IMR-90 (cell line): ENCODE results near the gene PAFAH1B1. TPM values are rescaled to one million over a fixed set of nuclear protein-coding genes. Genes with fewer than 3 reads are reported as not detected.
"Not testable (repeated sequence)": the region's sequence is repeated elsewhere in the genome, so short reads cannot be mapped to it uniquely, and the experiment has no call there.

Source experiments
- ATAC-seq: fragments of 200-7000 bp; cut with Tn5 transposase; 2 replicates; pipeline ENCODE4 v1.9.1; 2020; ENCODE audit warnings: low read depth, mild to moderate bottlenecking, moderate library complexity
- BruUV-seq: library from RNA; stranded (reverse); fragments of 400-500 nt; replicated peaks from 2 replicates; lab custom pipeline; 2021; lab: Mats Ljungman, UMichigan
- CTCF ChIA-PET: fragments of 300-600 bp; formaldehyde crosslinking; extraction: SDS; loops from one replicate; lab custom pipeline; 2021; ENCODE audit warnings: antibody characterized with exemption; lab: Yijun Ruan, JAX
- POLR2A ChIA-PET: fragments of 300-600 bp; sonication (Branson Sonifier 250); formaldehyde crosslinking; loops from one replicate; lab custom pipeline; 2022; ENCODE audit warnings: antibody characterized with exemption; ENCODE audit not compliant: unreplicated experiment; lab: Charles Lee
- DNase-seq: peaks from one replicate; pipeline ENCODE4 v3.0.0; 2013
- H2AFZ ChIP-seq: replicated peaks from 2 replicates; pipeline ENCODE3; 2013; ENCODE audit warnings: low read length, mild to moderate bottlenecking; ENCODE audit not compliant: poor library complexity
- H2AK5ac ChIP-seq: 2 replicates; pipeline ENCODE4 v1.6.1; 2013; ENCODE audit warnings: low read depth, low read length, inconsistent platforms
- H2AK9ac ChIP-seq: replicated peaks from 2 replicates; pipeline ENCODE3; 2013; ENCODE audit warnings: mild to moderate bottlenecking, low read depth, low read length, moderate library complexity; ENCODE audit not compliant: poor library complexity
- H2BK120ac ChIP-seq: 2 replicates; pipeline ENCODE4 v1.6.1; 2013; ENCODE audit warnings: low read depth, low read length, inconsistent platforms
- H2BK15ac ChIP-seq: 3 replicates; pipeline ENCODE4 v1.6.1; 2013; ENCODE audit warnings: low read depth, low read length, inconsistent platforms
- H2BK20ac ChIP-seq: 2 replicates; pipeline ENCODE4 v1.6.1; 2013; ENCODE audit warnings: low read depth, mild to moderate bottlenecking, inconsistent platforms, low read length, moderate library complexity
- H2BK5ac ChIP-seq: 2 replicates; pipeline ENCODE4 v1.6.1; 2013; ENCODE audit warnings: mild to moderate bottlenecking, low read depth, low read length, inconsistent platforms; ENCODE audit not compliant: poor library complexity, severe bottlenecking
- H3K14ac ChIP-seq: replicated peaks from 2 replicates; pipeline ENCODE4 v1.6.1; 2013; ENCODE audit warnings: low read depth, low read length, inconsistent platforms
- H3K18ac ChIP-seq: 2 replicates; pipeline ENCODE4 v1.6.1; 2013; ENCODE audit warnings: low read depth, low read length, control low read depth
- H3K23ac ChIP-seq: 2 replicates; pipeline ENCODE4 v1.6.1; 2013; ENCODE audit warnings: low read depth, low read length, inconsistent platforms
- H3K27ac ChIP-seq: 2 replicates; pipeline ENCODE4 v1.5.1; 2013; ENCODE audit warnings: mild to moderate bottlenecking, control low read depth, low read length; ENCODE audit not compliant: insufficient read depth
- H3K27me3 ChIP-seq: 2 replicates; pipeline ENCODE4 v1.6.1; 2013; ENCODE audit warnings: low read length; ENCODE audit not compliant: control insufficient read depth, insufficient read depth
- H3K36me3 ChIP-seq: 2 replicates; pipeline ENCODE4 v1.6.1; 2013; ENCODE audit warnings: low read length, mixed read lengths; ENCODE audit not compliant: control insufficient read depth, insufficient read depth
- H3K4ac ChIP-seq: 2 replicates; pipeline ENCODE4 v1.6.1; 2013; ENCODE audit warnings: low read depth, low read length, inconsistent platforms
- H3K4me1 ChIP-seq: 2 replicates; pipeline ENCODE4 v1.6.1; 2013; ENCODE audit warnings: low read length, mixed read lengths; ENCODE audit not compliant: control insufficient read depth, insufficient read depth
- H3K4me2 ChIP-seq: 2 replicates; pipeline ENCODE4 v1.6.1; 2013; ENCODE audit warnings: low read depth, mild to moderate bottlenecking, control low read depth, low read length, moderate library complexity
- H3K4me3 ChIP-seq: 2 replicates; pipeline ENCODE4 v1.5.1; 2013; ENCODE audit warnings: low read depth, mild to moderate bottlenecking, control low read depth, low read length, moderate library complexity; ENCODE audit not compliant: insufficient read depth
- H3K56ac ChIP-seq: 2 replicates; pipeline ENCODE4 v1.6.1; 2013; ENCODE audit warnings: low read length, inconsistent platforms; ENCODE audit not compliant: insufficient read depth; ENCODE audit errors: extremely low read depth
- H3K79me1 ChIP-seq, 2 experiments: 2 replicates each; pipeline ENCODE4 v1.6.1; 2013; ENCODE audit warnings: low read length in 2 of 2, inconsistent platforms in 1 of 2, low read depth in 1 of 2
- H3K9ac ChIP-seq: 2 replicates; pipeline ENCODE4 v1.6.1; 2013; ENCODE audit warnings: low read depth, low read length, control low read depth
- H3K9me1 ChIP-seq: 2 replicates; pipeline ENCODE4 v1.6.1; 2013; ENCODE audit warnings: low read length, inconsistent platforms; ENCODE audit not compliant: insufficient read depth
- H3K9me3 ChIP-seq: 2 replicates; pipeline ENCODE4 v1.6.1; 2013; ENCODE audit warnings: low read length; ENCODE audit not compliant: control insufficient read depth, insufficient read depth
- H4K20me1 ChIP-seq: 2 replicates; pipeline ENCODE4 v1.6.1; 2013; ENCODE audit warnings: low read length, inconsistent platforms; ENCODE audit not compliant: insufficient read depth
- H4K5ac ChIP-seq: 2 replicates; pipeline ENCODE4 v1.6.1; 2013; ENCODE audit warnings: mild to moderate bottlenecking, low read depth, low read length, control low read depth
- H4K8ac ChIP-seq, 2 experiments: 2 replicates each; pipeline ENCODE4 v1.6.1; 2013; ENCODE audit warnings: low read depth in 2 of 2, low read length in 2 of 2, control low read depth in 1 of 2, inconsistent platforms in 1 of 2
- H4K91ac ChIP-seq: 2 replicates; pipeline ENCODE4 v1.6.1; 2013; ENCODE audit warnings: low read depth, low read length, inconsistent platforms; ENCODE audit not compliant: insufficient read depth
- WGBS, 2 experiments: methylation state at CpG; one replicate each; pipeline versions ENCODE4 v1.1.5 to v1.1.7; 2013; ENCODE audit warnings: missing lambda C conversion rate in 2 of 2; ENCODE audit not compliant: insufficient read length in 1 of 2; ENCODE audit errors: extremely low coverage in 2 of 2; 5-methylcytosine and 5-hydroxymethylcytosine counted together
- dilution Hi-C: fragments of 300-500 bp; cut with HindIII; formaldehyde crosslinking; loops from one replicate; pipeline ENCODE4 v1.14.3; 2018; ENCODE audit warnings: low sequenced_read_pairs; ENCODE audit not compliant: unreplicated experiment
- in situ Hi-C: fragments of 300-500 bp; cut with MboI; formaldehyde crosslinking; loops from 3 replicates; pipeline ENCODE4 v1.14.3; 2019; ENCODE audit warnings: low sequenced_read_pairs, inconsistent platforms, mixed read lengths
- intact Hi-C: fragments of 100-400 bp; cut with micrococcal nuclease; formaldehyde crosslinking; loops from 2 replicates; pipeline ENCODE4 v1.10.0; 2022
- polyA plus RNA-seq, 3 experiments: library from polyadenylated mRNA; depleted of rRNA; stranded (reverse); fragments of >200 nt; gene quantifications; 2 replicates each; pipeline ENCODE4 v1.2.3, GENCODE V29; 2012; ENCODE audit warnings: low replicate concordance in 1 of 3
- total RNA-seq: library from RNA; depleted of rRNA; stranded (reverse); fragments of >200 nt; gene quantifications from 2 replicates; pipeline ENCODE4 v1.2.3, GENCODE V29; 2012

The PAFAH1B1 gene
- total and polyA plus RNA-seq, 2 of the 4 experiments (the other 2 are of a cell fraction) = 64.5 to 127 TPM

DNA sequence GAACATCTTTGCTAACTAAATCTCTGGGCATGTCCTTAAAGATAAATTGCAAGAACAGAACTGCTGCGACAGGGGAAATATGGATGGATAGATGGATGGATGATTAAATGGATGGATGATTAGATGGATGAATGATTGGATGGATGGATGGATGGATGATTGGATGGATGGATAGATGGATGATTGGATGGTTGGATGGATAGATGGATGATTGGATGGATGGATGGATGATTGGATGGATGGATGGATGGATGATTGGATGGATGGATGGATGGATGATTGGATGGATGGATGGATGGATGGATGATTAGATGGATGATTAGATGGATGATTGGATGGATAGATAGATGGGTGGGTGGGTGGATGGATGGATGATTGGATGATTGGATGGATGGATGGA is 85.8 kb downstream of the PAFAH1B1 start:
- H3K9me1 ChIP-seq, H4K8ac ChIP-seq, dilution Hi-C loops, H3K9ac ChIP-seq, H3K14ac ChIP-seq, H3K4me3 ChIP-seq, H3K27me3 ChIP-seq, H2BK120ac ChIP-seq, intact Hi-C loops, CTCF ChIA-PET, H2AFZ ChIP-seq, H4K5ac ChIP-seq, H2AK9ac ChIP-seq, H3K4me2 ChIP-seq, H3K56ac ChIP-seq, POLR2A ChIA-PET, DNase-seq, H2AK5ac ChIP-seq, H3K4me1 ChIP-seq, H3K4ac ChIP-seq, H3K27ac ChIP-seq, H2BK15ac ChIP-seq, H4K91ac ChIP-seq, H2BK20ac ChIP-seq, BruUV-seq, H3K9me3 ChIP-seq, ATAC-seq, H3K18ac ChIP-seq, H3K23ac ChIP-seq: not testable (repeated sequence)
- H3K79me1 ChIP-seq = peaks cover 20 to 70% of the 10 kb centered on the region in 2 experiments; a peak in 3 of 4 replicates
- peaks cover 40% of the 10 kb centered on the region; the same call in 1 of the 2 replicates for H4K20me1 ChIP-seq
- 100% methylated on average over 1 of the region's 1 CpG; no CpG with 5 or more reads in 1 of the 2 experiments for WGBS, 2 experiments
- peak overlapping the region; percentile 49 for H2BK5ac ChIP-seq
- H3K36me3 ChIP-seq = peaks cover 37% of the 10 kb centered on the region
- in situ Hi-C loops = loop anchor here (10.0 kb wide), 1 partner anchor 254 kb away; no protein-coding TSS in a partner anchor
